Femur (tissue), 1 donor: Measurements from ENCODE around the gene DNAH3.
"Not testable (repeated sequence)": the region's sequence is repeated elsewhere in the genome, so short reads cannot be mapped to it uniquely, and the experiment has no call there.

ENCODE experiments used
- DNase-seq: peaks from one replicate; pipeline ENCODE4 v3.0.0-alpha.2; 2017

DNAH3 gene

GRCh38 chr16:20931066-20931600 lies 219.5 kb downstream of the DNAH3 start:
- no peak for DNase-seq

- no peak for DNase-seq
These were observed 220.3 kb downstream of the DNAH3 start for GRCh38 chr16:20930365-20930690.

- DNase-seq, result not testable (repeated sequence)
These were observed 220.8 kb downstream of the DNAH3 start for GRCh38 chr16:20929676-20930364.

- no peak for DNase-seq
These were observed 221.8 kb downstream of the DNAH3 start for GRCh38 chr16:20928774-20929411.

GRCh38 chr16:20925751-20926150 lies 224.9 kb downstream of the DNAH3 start:
- no peak for DNase-seq

- no peak for DNase-seq
These were observed 226.8 kb downstream of the DNAH3 start for GRCh38 chr16:20923876-20924275.

GRCh38 chr16:20920799-20921198 lies 229.8 kb downstream of the DNAH3 start:
- DNase-seq, result no peak

GRCh38 chr16:20920091-20920490 lies 230.6 kb downstream of the DNAH3 start:
- DNase-seq, result no peak

GRCh38 chr16:20918486-20919239 lies 232.0 kb downstream of the DNAH3 start:
- peak; percentile 56 for DNase-seq

GRCh38 chr16:20916942-20917341 lies 233.7 kb downstream of the DNAH3 start:
- DNase-seq, result no peak

- no peak for DNase-seq
These were observed 234.4 kb downstream of the DNAH3 start for GRCh38 chr16:20916289-20916688.

- DNase-seq, result no peak
These were observed 239.3 kb downstream of the DNAH3 start for GRCh38 chr16:20911361-20911760.

GRCh38 chr16:20910781-20911321 lies 239.8 kb downstream of the DNAH3 start:
- no peak for DNase-seq

- peak; percentile 40 for DNase-seq
These were observed 244.0 kb downstream of the DNAH3 start for GRCh38 chr16:20906341-20907255.

- no peak for DNase-seq
These were observed 245.1 kb downstream of the DNAH3 start for GRCh38 chr16:20905576-20905975.

GRCh38 chr16:20904507-20905081 lies 246.1 kb downstream of the DNAH3 start:
- DNase-seq, result peak; percentile 67

- no peak for DNase-seq
These were observed 246.6 kb downstream of the DNAH3 start for GRCh38 chr16:20903899-20904506.

GRCh38 chr16:20903116-20903898 lies 247.3 kb downstream of the DNAH3 start:
- DNase-seq, result no peak

- no peak for DNase-seq
These were observed 248.2 kb downstream of the DNAH3 start for GRCh38 chr16:20902426-20902825.

GRCh38 chr16:20901436-20902112 lies 249.1 kb downstream of the DNAH3 start:
- DNase-seq, result peak; percentile 64
